ENCODE results near the gene BICDL1.

DNA sequence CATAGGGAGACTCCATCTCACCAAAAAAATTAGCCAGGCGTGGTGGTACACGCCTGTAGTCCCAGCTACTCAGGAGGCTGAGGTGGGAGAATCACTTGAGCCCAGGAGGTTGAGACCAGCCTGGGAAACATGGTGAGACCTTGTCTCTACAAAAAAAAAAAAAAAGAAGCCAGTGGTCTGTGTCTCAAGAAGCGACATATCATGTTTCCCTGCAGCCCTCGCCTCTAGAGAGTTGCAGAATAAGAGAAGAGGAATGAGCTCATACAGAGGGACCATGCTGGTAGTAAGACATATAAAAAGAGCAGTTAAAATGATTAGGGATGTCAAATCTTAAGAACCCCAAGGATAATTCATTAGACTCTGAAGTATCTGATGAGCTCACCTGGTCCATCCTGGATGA, 39.4 kb upstream of the BICDL1 start:
- TF ChIP-seq, protein P1, sequence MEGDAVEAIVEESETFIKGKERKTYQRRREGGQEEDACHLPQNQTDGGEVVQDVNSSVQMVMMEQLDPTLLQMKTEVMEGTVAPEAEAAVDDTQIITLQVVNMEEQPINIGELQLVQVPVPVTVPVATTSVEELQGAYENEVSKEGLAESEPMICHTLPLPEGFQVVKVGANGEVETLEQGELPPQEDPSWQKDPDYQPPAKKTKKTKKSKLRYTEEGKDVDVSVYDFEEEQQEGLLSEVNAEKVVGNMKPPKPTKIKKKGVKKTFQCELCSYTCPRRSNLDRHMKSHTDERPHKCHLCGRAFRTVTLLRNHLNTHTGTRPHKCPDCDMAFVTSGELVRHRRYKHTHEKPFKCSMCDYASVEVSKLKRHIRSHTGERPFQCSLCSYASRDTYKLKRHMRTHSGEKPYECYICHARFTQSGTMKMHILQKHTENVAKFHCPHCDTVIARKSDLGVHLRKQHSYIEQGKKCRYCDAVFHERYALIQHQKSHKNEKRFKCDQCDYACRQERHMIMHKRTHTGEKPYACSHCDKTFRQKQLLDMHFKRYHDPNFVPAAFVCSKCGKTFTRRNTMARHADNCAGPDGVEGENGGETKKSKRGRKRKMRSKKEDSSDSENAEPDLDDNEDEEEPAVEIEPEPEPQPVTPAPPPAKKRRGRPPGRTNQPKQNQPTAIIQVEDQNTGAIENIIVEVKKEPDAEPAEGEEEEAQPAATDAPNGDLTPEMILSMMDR (conservative IDR thresholded peaks at IDR 0.05): no peak
- TF ChIP-seq EZH2 (IDR thresholded peaks at IDR 0.05; ENCODE audit: low read depth): no peak

Measured in PC-9 (cell line).